ENCODE measurements around the gene MIEF2.
"Not testable (repeated sequence)": the region's sequence is repeated elsewhere in the genome, so short reads cannot be mapped to it uniquely, and the experiment has no call there.

MIEF2 gene

GRCh38 chr17:18281788-18282187 lies 21.3 kb downstream of the MIEF2 start:
- H3K27me3 ChIP-seq = no peaks in the 10 kb centered on the region
- intact Hi-C loops (cut with DNase I; ENCODE audit: low total_unique reads) = no loop called here
- DNase-seq = no peak
- H3K27ac ChIP-seq = no peak overlapping the region
- TF ChIP-seq CTCF (IDR thresholded peaks at IDR 0.05) = no peak
- H3K4me1 ChIP-seq = no peaks in the 10 kb centered on the region
- H3K4me3 ChIP-seq = no peak overlapping the region
- H3K9me3 ChIP-seq = no peaks in the 10 kb centered on the region
- H3K36me3 ChIP-seq = peaks cover 78 to 100% (median 93%) of the 10 kb centered on the region in 3 donors

DNA sequence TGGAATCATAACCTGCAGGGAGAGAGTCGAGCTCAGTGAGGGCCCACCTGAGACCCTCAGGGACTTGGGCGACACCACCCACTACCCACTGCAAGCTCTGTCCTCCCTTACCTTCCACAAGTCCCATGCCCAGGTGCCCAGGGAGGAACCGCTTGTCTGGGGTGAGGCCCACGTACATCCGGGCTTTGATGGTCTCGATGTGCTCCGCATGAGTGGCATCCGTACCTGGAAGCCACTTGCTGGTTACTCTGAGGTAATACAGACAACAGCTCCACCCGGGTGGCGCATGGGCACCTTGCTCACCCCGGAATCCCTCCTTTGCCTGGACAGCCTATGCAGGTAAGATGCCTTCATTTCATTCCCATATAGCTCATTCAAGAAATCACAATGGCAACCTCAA lies 24.8 kb downstream of the MIEF2 start:
- intact Hi-C loops (cut with DNase I; ENCODE audit: low total_unique reads) = no loop called here
- H3K36me3 ChIP-seq = peaks cover 73 to 97% (median 82%) of the 10 kb centered on the region in 3 donors
- H3K27me3 ChIP-seq = no peaks in the 10 kb centered on the region
- no peaks in the 10 kb centered on the region for H3K9me3 ChIP-seq
- no peak for TF ChIP-seq CTCF (IDR thresholded peaks at IDR 0.05)
- H3K27ac ChIP-seq = no peak overlapping the region
- no peak overlapping the region for H3K4me3 ChIP-seq
- no peaks in the 10 kb centered on the region for H3K4me1 ChIP-seq
- no peak for DNase-seq

GRCh38 chr17:18291718-18292540 lies 31.5 kb downstream of the MIEF2 start:
- TF ChIP-seq CTCF (IDR thresholded peaks at IDR 0.05) = no peak
- H3K36me3 ChIP-seq = peaks cover 55 to 97% (median 76%) of the 10 kb centered on the region in 3 donors
- DNase-seq = no peak
- intact Hi-C loops (cut with DNase I; ENCODE audit: low total_unique reads) = no loop called here
- H3K4me3 ChIP-seq = no peak overlapping the region
- no peaks in the 10 kb centered on the region for H3K9me3 ChIP-seq
- H3K27me3 ChIP-seq = no peaks in the 10 kb centered on the region
- H3K4me1 ChIP-seq = no peaks in the 10 kb centered on the region
- H3K27ac ChIP-seq = no peak overlapping the region

GRCh38 chr17:18298061-18298460 lies 37.6 kb downstream of the MIEF2 start:
- H3K9me3 ChIP-seq; H3K27me3 ChIP-seq; H3K4me3 ChIP-seq; intact Hi-C loops (cut with DNase I; ENCODE audit: low total_unique reads); DNase-seq; H3K4me1 ChIP-seq; H3K27ac ChIP-seq: not testable (repeated sequence)
- peaks cover 39 to 94% (median 76%) of the 10 kb centered on the region in 3 donors for H3K36me3 ChIP-seq

GRCh38 chr17:18300725-18301480 lies 40.4 kb downstream of the MIEF2 start:
- no peaks in the 10 kb centered on the region for H3K27me3 ChIP-seq
- no peak for TF ChIP-seq CTCF (IDR thresholded peaks at IDR 0.05)
- no peaks in the 10 kb centered on the region for H3K9me3 ChIP-seq
- H3K27ac ChIP-seq = no peak overlapping the region
- intact Hi-C loops (cut with DNase I; ENCODE audit: low total_unique reads) = no loop called here
- H3K4me1 ChIP-seq = no peaks in the 10 kb centered on the region
- H3K4me3 ChIP-seq = no peak overlapping the region
- no peak for DNase-seq
- peaks cover 54 to 95% (median 74%) of the 10 kb centered on the region in 3 donors for H3K36me3 ChIP-seq

- H3K27ac ChIP-seq; H3K4me1 ChIP-seq; H3K4me3 ChIP-seq; H3K9me3 ChIP-seq; H3K27me3 ChIP-seq; intact Hi-C loops (cut with DNase I; ENCODE audit: low total_unique reads); DNase-seq: not testable (repeated sequence)
- H3K36me3 ChIP-seq = peaks cover 74 to 96% (median 76%) of the 10 kb centered on the region in 3 donors
These were observed 42.7 kb downstream of the MIEF2 start for GRCh38 chr17:18303206-18303605.
